Ascending aorta (tissue), 2 donors: Measurements from ENCODE around the gene SCG2. TPM values are rescaled to one million over a fixed set of nuclear protein-coding genes. Genes with fewer than 3 reads are reported as not detected.

ENCODE experiments used
- DNase-seq, 2 donors: peaks; one replicate each; pipeline ENCODE4 v3.0.0-alpha.2; 2019; ENCODE audit warnings: low spot score in 2 of 2
- H3K27ac ChIP-seq, 2 donors: fragments of 200-600 bp; sonication (generic); one replicate each; pipeline ENCODE4 v1.5.1; 2016 to 2017; ENCODE audit warnings: mild to moderate bottlenecking in 1 of 2
- H3K27me3 ChIP-seq: fragments of 200-600 bp; sonication (generic); one replicate; pipeline ENCODE4 v1.5.1; 2017
- H3K36me3 ChIP-seq, 2 donors: fragments of 200-600 bp; sonication (generic); one replicate each; pipeline ENCODE4 v1.5.1; 2016
- H3K4me1 ChIP-seq, 2 donors: fragments of 200-600 bp; sonication (generic); one replicate each; pipeline ENCODE4 v1.5.1; 2016 to 2017; ENCODE audit warnings: mild to moderate bottlenecking in 1 of 2
- H3K4me3 ChIP-seq, 2 donors: fragments of 200-600 bp; sonication (generic); one replicate each; pipeline ENCODE4 v1.5.1; 2016 to 2017; ENCODE audit warnings: mild to moderate bottlenecking in 1 of 2
- H3K9me3 ChIP-seq, 2 donors: fragments of 200-600 bp; sonication (generic); one replicate each; pipeline ENCODE4 v1.5.1; 2016
- intact Hi-C: fragments of 100-400 bp; cut with DNase I; formaldehyde crosslinking; loops from one replicate; pipeline ENCODE4 v1.15.1; 2023
- total RNA-seq: library from RNA; depleted of rRNA; stranded (reverse); fragments of >200 nt; gene quantifications from one replicate; pipeline ENCODE4 v1.1.0, GENCODE V29; 2016
- TF ChIP-seq, protein P1 (sequence below), 3 experiments: fragments of 200-600 bp in 2 of 3; fragments of 450-650 bp in 1 of 3; sonication (generic) in 2 of 3; IDR thresholded peaks; one replicate each; pipeline ENCODE4 v1.5.1; 2016 to 2019; ENCODE audit warnings: antibody characterized with exemption in 3 of 3, mild to moderate bottlenecking in 1 of 3, moderate library complexity in 1 of 3

SCG2 gene
- total RNA-seq, 1 donor from 2014 or later = 0.32 TPM

GRCh38 chr2:223558970-223559369 lies 43.2 kb downstream of the SCG2 start:
- no peak overlapping the region for H3K27ac ChIP-seq
- H3K4me3 ChIP-seq = no peak overlapping the region
- DNase-seq = no peak
- TF ChIP-seq, protein P1, sequence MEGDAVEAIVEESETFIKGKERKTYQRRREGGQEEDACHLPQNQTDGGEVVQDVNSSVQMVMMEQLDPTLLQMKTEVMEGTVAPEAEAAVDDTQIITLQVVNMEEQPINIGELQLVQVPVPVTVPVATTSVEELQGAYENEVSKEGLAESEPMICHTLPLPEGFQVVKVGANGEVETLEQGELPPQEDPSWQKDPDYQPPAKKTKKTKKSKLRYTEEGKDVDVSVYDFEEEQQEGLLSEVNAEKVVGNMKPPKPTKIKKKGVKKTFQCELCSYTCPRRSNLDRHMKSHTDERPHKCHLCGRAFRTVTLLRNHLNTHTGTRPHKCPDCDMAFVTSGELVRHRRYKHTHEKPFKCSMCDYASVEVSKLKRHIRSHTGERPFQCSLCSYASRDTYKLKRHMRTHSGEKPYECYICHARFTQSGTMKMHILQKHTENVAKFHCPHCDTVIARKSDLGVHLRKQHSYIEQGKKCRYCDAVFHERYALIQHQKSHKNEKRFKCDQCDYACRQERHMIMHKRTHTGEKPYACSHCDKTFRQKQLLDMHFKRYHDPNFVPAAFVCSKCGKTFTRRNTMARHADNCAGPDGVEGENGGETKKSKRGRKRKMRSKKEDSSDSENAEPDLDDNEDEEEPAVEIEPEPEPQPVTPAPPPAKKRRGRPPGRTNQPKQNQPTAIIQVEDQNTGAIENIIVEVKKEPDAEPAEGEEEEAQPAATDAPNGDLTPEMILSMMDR (IDR thresholded peaks at IDR 0.05) = no peak
- no peaks in the 10 kb centered on the region for H3K9me3 ChIP-seq
- H3K4me1 ChIP-seq = no peaks in the 10 kb centered on the region
- intact Hi-C loops = no loop called here
- H3K36me3 ChIP-seq = no peaks in the 10 kb centered on the region
- no peaks in the 10 kb centered on the region for H3K27me3 ChIP-seq

- no peaks in the 10 kb centered on the region for H3K27me3 ChIP-seq
- DNase-seq = no peak
- H3K4me1 ChIP-seq = no peaks in the 10 kb centered on the region
- H3K27ac ChIP-seq = no peak overlapping the region
- H3K4me3 ChIP-seq = no peak overlapping the region
- intact Hi-C loops = no loop called here
- H3K36me3 ChIP-seq = no peaks in the 10 kb centered on the region
- TF ChIP-seq, protein P1 (IDR thresholded peaks at IDR 0.05) = no peak
- H3K9me3 ChIP-seq = no peaks in the 10 kb centered on the region
Observed at GRCh38 chr2:223554923-223555322, 47.2 kb downstream of the SCG2 start.

DNA sequence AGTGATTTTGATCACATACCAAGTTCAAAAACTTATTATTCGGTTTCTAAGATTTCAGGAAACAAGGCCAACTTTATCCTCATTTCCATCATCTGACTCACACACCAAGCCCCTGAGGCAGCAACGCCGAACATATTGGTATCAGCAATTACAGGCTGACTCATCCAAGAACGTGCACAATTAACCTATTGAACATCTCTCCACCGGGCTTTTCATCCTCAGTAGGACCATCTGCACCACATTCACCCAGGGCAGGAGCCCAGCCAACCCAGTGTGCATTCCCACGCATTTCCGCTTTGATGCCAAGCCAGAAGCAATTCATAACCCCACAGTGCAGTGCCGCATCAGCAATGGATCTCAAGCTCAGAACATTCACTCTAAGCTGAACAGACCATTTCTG lies 52.9 kb downstream of the SCG2 start:
- H3K4me1 ChIP-seq = no peaks in the 10 kb centered on the region
- intact Hi-C loops = no loop called here
- H3K4me3 ChIP-seq = no peak overlapping the region
- H3K27ac ChIP-seq = no peak overlapping the region
- H3K27me3 ChIP-seq = no peaks in the 10 kb centered on the region
- H3K9me3 ChIP-seq = no peaks in the 10 kb centered on the region
- no peaks in the 10 kb centered on the region for H3K36me3 ChIP-seq
- TF ChIP-seq, protein P1 (IDR thresholded peaks at IDR 0.05) = no peak
- DNase-seq = no peak

DNA sequence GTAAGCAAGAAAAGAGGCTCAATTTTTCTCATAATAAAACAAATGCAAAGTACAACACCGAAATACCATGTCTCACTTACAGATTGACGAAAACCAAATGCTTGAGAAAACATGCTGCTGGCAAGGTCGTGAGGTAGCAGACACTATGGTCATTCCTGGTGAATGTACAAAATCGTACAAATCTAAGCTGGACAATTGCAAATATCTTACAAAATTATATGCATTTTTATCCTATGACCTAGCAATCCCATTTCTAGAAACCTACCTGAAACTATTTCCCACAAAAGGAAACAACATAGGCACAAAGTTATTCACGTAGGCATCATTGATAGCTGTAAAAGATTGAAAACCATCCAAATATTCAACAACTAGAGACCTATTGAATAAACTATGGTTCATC lies 54.0 kb downstream of the SCG2 start:
- Histone ChIP-seq H3K27ac (no peak overlapping the region), H3K4me1 (no peaks in the 10 kb centered on the region), H3K27me3 (no peaks in the 10 kb centered on the region), H3K4me3 (no peak overlapping the region), H3K36me3 (no peaks in the 10 kb centered on the region), H3K9me3 (no peaks in the 10 kb centered on the region)
- TF ChIP-seq, protein P1 (IDR thresholded peaks at IDR 0.05) = no peak
- intact Hi-C loops = no loop called here
- DNase-seq = no peak

Other genes with a start within 250 kb of the SCG2 start
- not detected for gene AP1S3, start 235.2 kb upstream of the SCG2 start, total RNA-seq